Neural crest cell (in vitro differentiated cells): ENCODE measurements around the gene NFKBIB. TPM values are rescaled to one million over a fixed set of nuclear protein-coding genes. Genes with fewer than 3 reads are reported as not detected.

ENCODE experiments used
- DNase-seq: peaks from one replicate; pipeline ENCODE4 v3.0.0; 2021; ENCODE audit warnings: low read depth, mixed read lengths, low spot score
- H3K27ac Mint-ChIP-seq: one replicate; pipeline ENCODE4 v1.8.0; 2021; ENCODE audit warnings: mild to moderate bottlenecking, mixed read lengths; ENCODE audit not compliant: unreplicated experiment
- H3K27me3 Mint-ChIP-seq: 2 replicates; pipeline ENCODE4 v1.8.0; 2021; ENCODE audit warnings: low read depth, mild to moderate bottlenecking, mixed read lengths
- H3K36me3 Mint-ChIP-seq: 2 replicates; pipeline ENCODE4 v1.8.0; 2021; ENCODE audit warnings: low read depth, mild to moderate bottlenecking, mixed read lengths
- H3K4me1 Mint-ChIP-seq: 2 replicates; pipeline ENCODE4 v1.8.0; 2021; ENCODE audit warnings: mixed read lengths
- H3K4me3 Mint-ChIP-seq: one replicate; pipeline ENCODE4 v1.8.0; 2021; ENCODE audit warnings: mild to moderate bottlenecking, mixed read lengths
- H3K9me3 Mint-ChIP-seq: 2 replicates; pipeline ENCODE4 v1.8.0; 2021; ENCODE audit warnings: mixed read lengths
- total RNA-seq: library from RNA; stranded (reverse); gene quantifications from 2 replicates; pipeline ENCODE4 v1.2.1, GENCODE V29; 2021
- TF ChIP-seq, protein P1 (sequence below): fragments of 200-600 bp; sonication (generic); conservative IDR thresholded peaks from 2 replicates; pipeline ENCODE4 v1.5.0; 2021; ENCODE audit warnings: antibody characterized with exemption, mild to moderate bottlenecking

Gene NFKBIB
- total RNA-seq, 1 donor from 2014 or later = 21.2 TPM

GRCh38 chr19:38898788-38899446 is 852 bp upstream of the NFKBIB start:
- peak overlapping the region; percentile 91 for H3K27ac Mint-ChIP-seq
- peak overlapping the region; percentile 93 for H3K4me3 Mint-ChIP-seq
- peaks cover 2% of the 10 kb centered on the region for H3K36me3 Mint-ChIP-seq

DNA sequence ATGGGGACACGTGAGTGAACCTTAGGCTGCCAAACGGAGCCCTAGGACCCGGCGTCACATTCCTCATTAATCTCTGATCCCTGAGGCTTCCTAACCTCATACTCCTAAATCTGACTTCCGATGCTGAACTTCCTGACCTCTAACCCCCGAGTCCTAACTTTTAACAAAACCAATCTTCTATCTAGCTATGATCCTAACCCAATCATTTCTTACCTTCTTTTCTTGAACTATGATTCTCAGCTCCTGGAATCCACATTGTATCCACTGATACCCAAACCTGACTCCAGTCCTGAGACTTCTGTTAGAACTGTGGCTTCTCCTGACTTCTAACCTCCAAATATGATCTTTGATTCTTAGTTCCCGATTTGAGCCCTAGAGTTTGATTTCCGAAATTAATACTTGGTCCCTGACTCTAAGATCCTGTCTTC is 447 bp downstream of the NFKBIB start:
- Mint-ChIP-seq H3K4me1 (peaks cover 32% of the 10 kb centered on the region), H3K4me3 (peak overlapping the region; percentile 93), H3K27ac (peak overlapping the region; percentile 94), H3K9me3 (no peaks in the 10 kb centered on the region), H3K36me3 (peaks cover 2% of the 10 kb centered on the region), H3K27me3 (no peaks in the 10 kb centered on the region)
- TF ChIP-seq, protein P1, sequence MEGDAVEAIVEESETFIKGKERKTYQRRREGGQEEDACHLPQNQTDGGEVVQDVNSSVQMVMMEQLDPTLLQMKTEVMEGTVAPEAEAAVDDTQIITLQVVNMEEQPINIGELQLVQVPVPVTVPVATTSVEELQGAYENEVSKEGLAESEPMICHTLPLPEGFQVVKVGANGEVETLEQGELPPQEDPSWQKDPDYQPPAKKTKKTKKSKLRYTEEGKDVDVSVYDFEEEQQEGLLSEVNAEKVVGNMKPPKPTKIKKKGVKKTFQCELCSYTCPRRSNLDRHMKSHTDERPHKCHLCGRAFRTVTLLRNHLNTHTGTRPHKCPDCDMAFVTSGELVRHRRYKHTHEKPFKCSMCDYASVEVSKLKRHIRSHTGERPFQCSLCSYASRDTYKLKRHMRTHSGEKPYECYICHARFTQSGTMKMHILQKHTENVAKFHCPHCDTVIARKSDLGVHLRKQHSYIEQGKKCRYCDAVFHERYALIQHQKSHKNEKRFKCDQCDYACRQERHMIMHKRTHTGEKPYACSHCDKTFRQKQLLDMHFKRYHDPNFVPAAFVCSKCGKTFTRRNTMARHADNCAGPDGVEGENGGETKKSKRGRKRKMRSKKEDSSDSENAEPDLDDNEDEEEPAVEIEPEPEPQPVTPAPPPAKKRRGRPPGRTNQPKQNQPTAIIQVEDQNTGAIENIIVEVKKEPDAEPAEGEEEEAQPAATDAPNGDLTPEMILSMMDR = no peak
- no peak for DNase-seq

More at GRCh38 chr19:38898788-38899446, 852 bp upstream of the NFKBIB start:
- H3K4me1 Mint-ChIP-seq = peaks cover 25% of the 10 kb centered on the region
- DNase-seq = peak; percentile 9
- H3K27me3 Mint-ChIP-seq = no peaks in the 10 kb centered on the region
- no peaks in the 10 kb centered on the region for H3K9me3 Mint-ChIP-seq
- TF ChIP-seq, protein P1 = no peak

DNA sequence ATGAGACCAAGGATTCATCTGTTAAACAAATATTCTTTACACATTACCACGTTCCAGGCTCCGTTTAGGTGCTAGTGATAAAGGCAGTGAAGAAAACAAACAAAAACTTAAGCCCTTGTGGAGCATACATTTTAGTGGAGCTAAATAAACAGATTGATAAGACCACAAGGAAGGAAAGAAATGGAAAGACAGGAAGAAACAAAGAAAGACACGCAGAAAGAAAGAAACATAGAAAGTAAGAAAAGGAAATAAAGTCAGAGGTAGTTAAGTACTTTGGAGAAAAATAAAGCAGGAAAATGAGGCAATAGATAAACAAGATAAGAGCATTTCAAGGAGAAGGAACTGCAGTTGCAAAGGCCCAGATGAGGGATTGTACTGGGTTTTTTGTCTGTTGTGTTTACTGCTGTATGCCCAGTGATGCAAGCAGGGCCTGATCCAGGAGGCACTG is 998 bp downstream of the NFKBIB start:
- H3K36me3 Mint-ChIP-seq = peaks cover 2% of the 10 kb centered on the region
- peaks cover 32% of the 10 kb centered on the region for H3K4me1 Mint-ChIP-seq

DNA sequence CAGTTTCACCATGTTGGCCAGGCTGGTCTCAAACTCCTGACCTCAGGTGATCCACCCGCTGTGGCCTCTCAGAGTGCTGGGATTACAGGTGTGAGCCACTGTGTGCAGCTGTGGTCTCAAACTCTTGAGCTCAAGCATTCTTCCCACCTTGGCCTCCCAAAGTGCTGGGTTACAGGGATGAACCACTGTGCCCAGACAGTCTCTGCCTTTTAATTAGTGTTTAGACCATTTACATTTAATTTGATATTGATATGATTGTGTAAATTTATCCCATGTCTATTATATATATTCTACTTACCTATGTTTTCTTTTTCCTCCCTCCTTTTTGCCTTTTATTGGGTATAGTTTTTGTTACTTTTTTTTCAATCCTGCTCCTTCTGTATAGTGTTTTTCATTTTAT is 1.9 kb downstream of the NFKBIB start:
- H3K27ac Mint-ChIP-seq = no peak overlapping the region
- H3K27me3 Mint-ChIP-seq = no peaks in the 10 kb centered on the region
- TF ChIP-seq, protein P1 = no peak
- no peaks in the 10 kb centered on the region for H3K9me3 Mint-ChIP-seq
- peak overlapping the region; percentile 93 for H3K4me3 Mint-ChIP-seq
- no peak for DNase-seq
- peaks cover 2% of the 10 kb centered on the region for H3K36me3 Mint-ChIP-seq
- peaks cover 32% of the 10 kb centered on the region for H3K4me1 Mint-ChIP-seq

More for the DNA sequence above, 998 bp downstream of the NFKBIB start:
- no peaks in the 10 kb centered on the region for H3K27me3 Mint-ChIP-seq
- H3K27ac Mint-ChIP-seq = peak overlapping the region; percentile 60
- no peak for DNase-seq
- TF ChIP-seq, protein P1 = no peak
- H3K9me3 Mint-ChIP-seq = no peaks in the 10 kb centered on the region
- peak overlapping the region; percentile 93 for H3K4me3 Mint-ChIP-seq

- Mint-ChIP-seq H3K36me3 (peaks cover 8% of the 10 kb centered on the region), H3K27me3 (no peaks in the 10 kb centered on the region), H3K4me1 (peaks cover 17% of the 10 kb centered on the region), H3K4me3 (peak overlapping the region; percentile 54), H3K27ac (peak overlapping the region; percentile 67), H3K9me3 (no peaks in the 10 kb centered on the region)
- TF ChIP-seq, protein P1 = no peak
- DNase-seq = no peak
Measured at GRCh38 chr19:38904581-38905539, 5.1 kb downstream of the NFKBIB start.
